OCI-LY7 (cell line): ENCODE measurements around the gene PRPF8. TPM values are rescaled to one million over a fixed set of nuclear protein-coding genes. Genes with fewer than 3 reads are reported as not detected.

ENCODE experiments used
- BruUV-seq: library from RNA; stranded (reverse); fragments of 400-500 nt; replicated peaks from 2 replicates; lab custom pipeline; 2021; lab: Mats Ljungman, UMichigan
- CTCF ChIA-PET: fragments of 300-600 bp; sonication (Branson Sonifier 250); formaldehyde crosslinking; loops from one replicate; lab custom pipeline; 2022; ENCODE audit warnings: antibody characterized with exemption; ENCODE audit not compliant: unreplicated experiment; lab: Charles Lee
- POLR2A ChIA-PET: fragments of 300-600 bp; sonication (Branson Sonifier 250); formaldehyde crosslinking; loops from one replicate; lab custom pipeline; 2022; ENCODE audit warnings: antibody characterized with exemption; lab: Charles Lee
- DNase-seq: peaks from one replicate; pipeline ENCODE4 v3.0.0-alpha.2; 2015; ENCODE audit warnings: low spot score
- H2AFZ ChIP-seq: fragments of 200-600 bp; sonication (generic), shearing (Covaris generic); 2 replicates; pipeline ENCODE4 v1.6.1; 2014; ENCODE audit warnings: mild to moderate bottlenecking, antibody characterized with exemption, low read length, moderate library complexity
- H3K27ac ChIP-seq: fragments of 200-600 bp; sonication (generic); 2 replicates; pipeline ENCODE4 v1.5.1; 2014; ENCODE audit warnings: mixed run types, low read depth, mild to moderate bottlenecking, moderate library complexity, low read length, inconsistent platforms; ENCODE audit not compliant: poor library complexity, severe bottlenecking
- H3K36me3 ChIP-seq: fragments of 200-600 bp; sonication (generic); 2 replicates; pipeline ENCODE4 v1.6.1; 2014; ENCODE audit warnings: mild to moderate bottlenecking, antibody characterized with exemption, low read length, moderate library complexity, mixed read lengths; ENCODE audit not compliant: insufficient read depth
- H3K4me1 ChIP-seq: fragments of 200-600 bp; sonication (generic); 2 replicates; pipeline ENCODE4 v1.5.1; 2014; ENCODE audit warnings: mild to moderate bottlenecking, low read length; ENCODE audit not compliant: insufficient read depth, poor library complexity, severe bottlenecking
- H3K4me2 ChIP-seq: fragments of 200-600 bp; sonication (generic); 2 replicates; pipeline ENCODE4 v1.6.1; 2014; ENCODE audit warnings: mild to moderate bottlenecking, low read length
- H3K4me3 ChIP-seq: fragments of 200-600 bp; sonication (generic); 2 replicates; pipeline ENCODE4 v1.5.1; 2014; ENCODE audit warnings: mild to moderate bottlenecking, low read depth, low read length; ENCODE audit not compliant: poor library complexity, severe bottlenecking
- H3K79me2 ChIP-seq: fragments of 200-600 bp; sonication (generic); 2 replicates; pipeline ENCODE4 v1.6.1; 2016; ENCODE audit warnings: low read depth, mild to moderate bottlenecking, low read length, moderate library complexity, mixed read lengths; ENCODE audit not compliant: insufficient read depth
- H3K9me2 ChIP-seq: fragments of 200-600 bp; sonication (generic); 2 replicates; pipeline ENCODE4 v1.6.1; 2016; ENCODE audit warnings: mild to moderate bottlenecking, low read length, mixed read lengths; ENCODE audit not compliant: insufficient read depth
- H3K9me3 ChIP-seq: fragments of 200-600 bp; sonication (generic); 2 replicates; pipeline ENCODE4 v1.6.1; 2014; ENCODE audit warnings: mild to moderate bottlenecking, mixed run types, low read length, mixed read lengths
- H4K20me1 ChIP-seq: fragments of 200-600 bp; sonication (generic); 2 replicates; pipeline ENCODE4 v1.6.1; 2014; ENCODE audit warnings: mild to moderate bottlenecking, antibody characterized with exemption, low read length, moderate library complexity, mixed read lengths; ENCODE audit not compliant: insufficient read depth
- EZH2phosphoT487 ChIP-seq: fragments of 200-600 bp; sonication (generic); IDR thresholded peaks from 2 replicates; pipeline ENCODE4 v1.6.1; 2018; ENCODE audit warnings: low read depth, borderline replicate concordance, mild to moderate bottlenecking, mixed run types, antibody characterized with exemption, low read length, moderate library complexity, mixed read lengths
- intact Hi-C: fragments of 100-400 bp; cut with micrococcal nuclease; formaldehyde crosslinking; loops from one replicate; pipeline ENCODE4 v1.10.0; 2022; ENCODE audit not compliant: unreplicated experiment
- total RNA-seq, 2 experiments: library from RNA; depleted of rRNA in 1 of 2; stranded (reverse); fragments of >200 nt in 1 of 2; shearing (Covaris generic) in 1 of 2; gene quantifications; 2 replicates each; pipeline ENCODE4 v1.2.3, GENCODE V29; 2014 to 2022
- TF ChIP-seq, protein P1 (sequence below): fragments of 200-600 bp; sonication (generic); conservative IDR thresholded peaks from 2 replicates; pipeline ENCODE4 v1.5.1; 2014; ENCODE audit warnings: mild to moderate bottlenecking, antibody characterized with exemption, low read length, moderate library complexity, mixed read lengths

PRPF8 gene
- total RNA-seq, 2 experiments from 2014 or later: 162 to 427 TPM

DNA sequence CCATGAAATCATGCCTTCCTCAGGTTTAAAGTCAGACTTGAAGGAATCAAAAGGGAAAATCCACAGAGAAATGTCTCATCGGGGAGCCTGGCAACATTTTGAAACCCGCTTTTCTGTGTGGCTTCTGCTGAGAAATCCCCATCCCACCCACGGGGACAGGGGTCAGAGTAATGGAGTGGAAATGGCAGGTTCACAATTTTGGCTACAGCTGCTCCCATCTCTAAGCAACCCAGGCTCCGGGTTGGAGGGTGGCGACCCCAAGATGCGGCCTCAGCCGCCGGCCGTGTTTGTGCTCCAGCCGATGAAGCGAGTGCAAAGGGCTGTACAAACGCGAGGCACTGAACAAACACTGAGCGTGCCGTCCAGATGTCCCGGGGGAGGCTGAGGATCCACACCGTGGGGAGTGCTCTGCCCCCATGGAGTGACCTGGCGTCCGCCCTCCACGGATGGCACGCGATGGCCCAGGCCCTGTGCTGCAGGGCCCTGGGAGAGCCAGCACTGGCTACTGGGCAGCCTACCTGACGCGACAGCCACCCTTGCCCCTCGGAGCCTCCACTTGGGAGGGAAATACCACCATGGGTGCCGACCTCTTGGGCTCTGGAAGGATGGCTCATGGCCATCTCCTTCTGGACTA is 78.2 kb downstream of the PRPF8 start:
- no peaks in the 10 kb centered on the region for H3K9me3 ChIP-seq
- H4K20me1 ChIP-seq: no peaks in the 10 kb centered on the region
- peaks cover 20% of the 10 kb centered on the region for H3K4me1 ChIP-seq
- H3K27ac ChIP-seq: no peak overlapping the region
- H3K4me2 ChIP-seq: peak overlapping the region; percentile 26; the same call in 1 of the 2 replicates
- CTCF ChIA-PET: no interaction called here
- intact Hi-C loops: no loop called here
- no peaks in the 10 kb centered on the region for H3K9me2 ChIP-seq
- POLR2A ChIA-PET: interaction anchor here (0.7 kb wide), 1 partner anchor 12 kb away, joined by 3 read pairs; no protein-coding TSS in a partner anchor
- no TSS peak for BruUV-seq
- no peak for TF ChIP-seq EZH2phosphoT487
- TF ChIP-seq, protein P1, sequence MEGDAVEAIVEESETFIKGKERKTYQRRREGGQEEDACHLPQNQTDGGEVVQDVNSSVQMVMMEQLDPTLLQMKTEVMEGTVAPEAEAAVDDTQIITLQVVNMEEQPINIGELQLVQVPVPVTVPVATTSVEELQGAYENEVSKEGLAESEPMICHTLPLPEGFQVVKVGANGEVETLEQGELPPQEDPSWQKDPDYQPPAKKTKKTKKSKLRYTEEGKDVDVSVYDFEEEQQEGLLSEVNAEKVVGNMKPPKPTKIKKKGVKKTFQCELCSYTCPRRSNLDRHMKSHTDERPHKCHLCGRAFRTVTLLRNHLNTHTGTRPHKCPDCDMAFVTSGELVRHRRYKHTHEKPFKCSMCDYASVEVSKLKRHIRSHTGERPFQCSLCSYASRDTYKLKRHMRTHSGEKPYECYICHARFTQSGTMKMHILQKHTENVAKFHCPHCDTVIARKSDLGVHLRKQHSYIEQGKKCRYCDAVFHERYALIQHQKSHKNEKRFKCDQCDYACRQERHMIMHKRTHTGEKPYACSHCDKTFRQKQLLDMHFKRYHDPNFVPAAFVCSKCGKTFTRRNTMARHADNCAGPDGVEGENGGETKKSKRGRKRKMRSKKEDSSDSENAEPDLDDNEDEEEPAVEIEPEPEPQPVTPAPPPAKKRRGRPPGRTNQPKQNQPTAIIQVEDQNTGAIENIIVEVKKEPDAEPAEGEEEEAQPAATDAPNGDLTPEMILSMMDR: no peak
- H3K4me3 ChIP-seq: no peak overlapping the region
- no peak for DNase-seq
- H3K79me2 ChIP-seq: no peaks in the 10 kb centered on the region
- H2AFZ ChIP-seq: no peak overlapping the region; the same call in 1 of the 2 replicates
- H3K36me3 ChIP-seq: peaks cover 9% of the 10 kb centered on the region; the same call in 1 of the 2 replicates

DNA sequence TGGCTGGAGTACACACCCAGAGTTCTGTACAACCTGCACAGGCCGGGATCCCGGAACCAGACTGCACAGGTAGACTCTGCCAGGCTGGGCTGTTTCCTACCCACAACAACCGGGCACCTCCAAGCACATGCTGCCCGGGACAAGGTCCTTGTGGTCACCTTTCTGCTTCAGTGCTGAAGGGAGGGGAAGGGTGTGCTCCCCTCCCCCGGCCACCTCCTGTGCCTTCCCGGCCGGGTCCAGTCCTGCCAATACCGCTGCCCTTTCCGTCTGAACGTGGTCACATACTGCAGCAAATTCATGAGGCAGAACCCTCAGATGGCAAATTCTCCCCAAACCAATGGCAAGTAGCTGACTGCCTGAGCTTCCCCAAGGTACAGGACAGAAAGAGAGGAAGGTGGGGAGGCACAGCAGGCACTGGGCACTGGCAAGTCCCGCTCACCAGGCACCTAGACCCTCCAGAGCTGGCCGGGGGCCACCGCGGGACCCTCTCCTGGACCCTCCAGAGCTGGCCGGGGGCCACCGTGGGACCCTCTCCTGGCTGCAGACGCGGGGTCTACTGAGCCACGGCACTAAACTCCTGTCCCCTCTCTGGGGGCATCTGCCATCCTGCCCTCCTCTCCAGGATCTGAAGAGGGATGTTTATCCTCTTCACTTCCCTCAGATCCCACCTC is 78.9 kb downstream of the PRPF8 start:
- Histone ChIP-seq H3K4me2 (no peak overlapping the region), H3K27ac (no peak overlapping the region), H3K4me1 (peaks cover 20% of the 10 kb centered on the region), H2AFZ (no peak overlapping the region), H3K9me3 (no peaks in the 10 kb centered on the region), H3K36me3 (peaks cover 9% of the 10 kb centered on the region; the same call in 1 of the 2 replicates), H3K4me3 (no peak overlapping the region), H3K79me2 (no peaks in the 10 kb centered on the region), H3K9me2 (no peaks in the 10 kb centered on the region), H4K20me1 (no peaks in the 10 kb centered on the region)
- CTCF ChIA-PET: no interaction called here
- DNase-seq: no peak
- TF ChIP-seq, protein P1: no peak
- TF ChIP-seq EZH2phosphoT487: no peak
- POLR2A ChIA-PET: no interaction called here
- intact Hi-C loops: no loop called here
- BruUV-seq: no TSS peak
